Osteoblast (primary cell): ENCODE results near the gene AMIGO3. TPM values are rescaled to one million over a fixed set of nuclear protein-coding genes. Genes with fewer than 3 reads are reported as not detected.

ENCODE experiments used
- DNase-seq: peaks from one replicate; pipeline ENCODE4 v3.0.0; 2011; ENCODE audit warnings: low spot score, mixed read lengths; ENCODE audit not compliant: insufficient read length; ENCODE audit errors: missing footprints
- H2AFZ ChIP-seq: 2 replicates; pipeline ENCODE4 v1.6.0; 2011; ENCODE audit warnings: mild to moderate bottlenecking, low read length
- H3K27ac ChIP-seq: 2 replicates; pipeline ENCODE4 v1.5.1; 2011; ENCODE audit warnings: mild to moderate bottlenecking, low read depth, low read length, moderate library complexity
- H3K27me3 ChIP-seq: 2 replicates; pipeline ENCODE4 v1.6.0; 2012; ENCODE audit warnings: mild to moderate bottlenecking, control low read depth, inconsistent platforms, low read length, moderate library complexity; ENCODE audit not compliant: insufficient read depth
- H3K36me3 ChIP-seq: 2 replicates; pipeline ENCODE4 v1.5.1; 2011; ENCODE audit warnings: mild to moderate bottlenecking, low read length, control low read depth, moderate library complexity; ENCODE audit not compliant: insufficient read depth
- H3K4me1 ChIP-seq: 2 replicates; pipeline ENCODE4 v1.5.1; 2011; ENCODE audit warnings: mild to moderate bottlenecking, low read length, control low read depth, moderate library complexity; ENCODE audit not compliant: insufficient read depth
- H3K4me2 ChIP-seq: 2 replicates; pipeline ENCODE4 v1.6.0; 2011; ENCODE audit warnings: mild to moderate bottlenecking, low read length; ENCODE audit not compliant: insufficient read depth
- H3K4me3 ChIP-seq: fragments of 200-600 bp; sonication (generic); 3 replicates; pipeline ENCODE4 v1.5.1; 2012; ENCODE audit warnings: mild to moderate bottlenecking, low read length, inconsistent platforms; ENCODE audit not compliant: insufficient read depth
- H3K79me2 ChIP-seq: 2 replicates; pipeline ENCODE4 v1.6.0; 2012; ENCODE audit warnings: mild to moderate bottlenecking, low read length, control low read depth, inconsistent platforms; ENCODE audit not compliant: insufficient read depth
- H3K9me3 ChIP-seq: 2 replicates; pipeline ENCODE4 v1.5.1; 2011; ENCODE audit warnings: low read depth, low read length, control low read depth
- H4K20me1 ChIP-seq: 2 replicates; pipeline ENCODE4 v1.6.0; 2012; ENCODE audit warnings: mild to moderate bottlenecking, low read length, control low read depth; ENCODE audit not compliant: insufficient read depth
- total RNA-seq: library from RNA; depleted of rRNA; stranded (reverse); fragments of >200 nt; gene quantifications from 2 replicates; pipeline ENCODE4 v1.2.3, GENCODE V29; 2012
- TF ChIP-seq, protein P1 (sequence below): IDR thresholded peaks from 2 replicates; pipeline ENCODE4 v1.5.1; 2011; ENCODE audit warnings: mild to moderate bottlenecking, low read depth, low read length, moderate library complexity; ENCODE audit errors: extremely low read depth

AMIGO3 gene
- total RNA-seq, 1 donor: 1.8 TPM

GRCh38 chr3:49723628-49724551 is 4.4 kb upstream of the AMIGO3 start, which contains the start of gene GMPPB:
Gene GMPPB (minus strand): TSS chr3:49723951. CDS start chr3:49723726, 225 bp downstream.
- TF ChIP-seq, protein P1, sequence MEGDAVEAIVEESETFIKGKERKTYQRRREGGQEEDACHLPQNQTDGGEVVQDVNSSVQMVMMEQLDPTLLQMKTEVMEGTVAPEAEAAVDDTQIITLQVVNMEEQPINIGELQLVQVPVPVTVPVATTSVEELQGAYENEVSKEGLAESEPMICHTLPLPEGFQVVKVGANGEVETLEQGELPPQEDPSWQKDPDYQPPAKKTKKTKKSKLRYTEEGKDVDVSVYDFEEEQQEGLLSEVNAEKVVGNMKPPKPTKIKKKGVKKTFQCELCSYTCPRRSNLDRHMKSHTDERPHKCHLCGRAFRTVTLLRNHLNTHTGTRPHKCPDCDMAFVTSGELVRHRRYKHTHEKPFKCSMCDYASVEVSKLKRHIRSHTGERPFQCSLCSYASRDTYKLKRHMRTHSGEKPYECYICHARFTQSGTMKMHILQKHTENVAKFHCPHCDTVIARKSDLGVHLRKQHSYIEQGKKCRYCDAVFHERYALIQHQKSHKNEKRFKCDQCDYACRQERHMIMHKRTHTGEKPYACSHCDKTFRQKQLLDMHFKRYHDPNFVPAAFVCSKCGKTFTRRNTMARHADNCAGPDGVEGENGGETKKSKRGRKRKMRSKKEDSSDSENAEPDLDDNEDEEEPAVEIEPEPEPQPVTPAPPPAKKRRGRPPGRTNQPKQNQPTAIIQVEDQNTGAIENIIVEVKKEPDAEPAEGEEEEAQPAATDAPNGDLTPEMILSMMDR: no peak
- peak within 1 kb of the TSS; percentile 74 for H2AFZ ChIP-seq
- H3K36me3 ChIP-seq: peaks cover 52% of the 10 kb centered on the region
- peaks cover 19% of the 10 kb centered on the region for H3K4me1 ChIP-seq
- peak within 1 kb of the TSS; percentile 98 for H3K4me2 ChIP-seq
- H4K20me1 ChIP-seq: peaks cover 14% of the 10 kb centered on the region
- H3K27me3 ChIP-seq: no peaks in the 10 kb centered on the region
- peak; percentile 100 for DNase-seq
- H3K27ac ChIP-seq: peak within 1 kb of the TSS; percentile 96
- peak within 1 kb of the TSS; percentile 91 for H3K4me3 ChIP-seq
- H3K9me3 ChIP-seq: no peaks in the 10 kb centered on the region
- peaks cover 20% of the 10 kb centered on the region for H3K79me2 ChIP-seq

DNA sequence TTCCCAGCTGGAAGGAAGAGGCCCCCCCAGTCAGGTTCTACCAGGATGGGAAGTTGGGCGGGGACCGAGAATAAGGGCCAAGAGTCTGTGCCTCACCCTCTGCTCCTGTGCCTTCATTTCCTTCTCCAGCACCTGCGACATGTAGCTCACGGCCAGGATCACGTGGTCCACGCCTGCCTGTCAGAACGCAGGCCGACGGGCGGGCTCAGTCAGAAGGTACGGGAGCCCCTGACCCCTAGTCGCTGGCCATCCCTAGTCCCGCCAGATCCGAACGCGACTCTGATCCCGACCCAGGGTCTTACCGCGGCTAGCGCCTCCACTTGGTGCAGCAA is 3.8 kb upstream of the AMIGO3 start:
- Histone ChIP-seq H3K4me1 (peaks cover 22% of the 10 kb centered on the region), H3K79me2 (peaks cover 20% of the 10 kb centered on the region), H3K36me3 (peaks cover 48% of the 10 kb centered on the region), H3K4me3 (peak overlapping the region; percentile 91), H3K4me2 (peak overlapping the region; percentile 98), H3K27me3 (no peaks in the 10 kb centered on the region), H4K20me1 (peaks cover 20% of the 10 kb centered on the region), H3K9me3 (no peaks in the 10 kb centered on the region), H3K27ac (peak overlapping the region; percentile 96), H2AFZ (peak overlapping the region; percentile 74)
- TF ChIP-seq, protein P1: no peak
- DNase-seq: peak; percentile 91

DNA sequence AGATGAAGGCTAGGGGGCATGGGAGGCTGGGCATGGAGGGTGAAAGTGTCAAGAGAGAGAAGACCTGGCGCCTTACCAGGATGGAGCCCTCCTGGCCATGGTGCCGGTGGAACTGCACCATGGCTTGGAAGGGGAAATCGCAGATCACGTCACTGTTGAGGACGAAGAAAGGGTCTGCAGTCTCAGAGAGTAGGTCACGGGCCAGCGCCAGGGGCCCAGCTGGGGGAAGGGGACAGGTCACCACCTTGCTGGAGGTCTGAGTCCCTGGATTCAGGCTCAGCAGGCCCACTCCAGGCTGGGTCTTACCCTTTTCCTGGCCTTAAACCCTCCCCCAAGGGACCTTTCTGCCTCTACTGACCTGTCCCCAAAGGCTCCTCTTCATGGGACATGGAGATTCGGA is 3.4 kb upstream of the AMIGO3 start:
- Histone ChIP-seq H3K36me3 (peaks cover 44% of the 10 kb centered on the region), H4K20me1 (peaks cover 22% of the 10 kb centered on the region), H3K4me3 (peak overlapping the region; percentile 91), H2AFZ (no peak overlapping the region), H3K4me1 (peaks cover 22% of the 10 kb centered on the region), H3K9me3 (no peaks in the 10 kb centered on the region), H3K4me2 (peak overlapping the region; percentile 98), H3K79me2 (peaks cover 20% of the 10 kb centered on the region), H3K27ac (peak overlapping the region; percentile 96), H3K27me3 (no peaks in the 10 kb centered on the region)
- TF ChIP-seq, protein P1: no peak
- DNase-seq: no peak

DNA sequence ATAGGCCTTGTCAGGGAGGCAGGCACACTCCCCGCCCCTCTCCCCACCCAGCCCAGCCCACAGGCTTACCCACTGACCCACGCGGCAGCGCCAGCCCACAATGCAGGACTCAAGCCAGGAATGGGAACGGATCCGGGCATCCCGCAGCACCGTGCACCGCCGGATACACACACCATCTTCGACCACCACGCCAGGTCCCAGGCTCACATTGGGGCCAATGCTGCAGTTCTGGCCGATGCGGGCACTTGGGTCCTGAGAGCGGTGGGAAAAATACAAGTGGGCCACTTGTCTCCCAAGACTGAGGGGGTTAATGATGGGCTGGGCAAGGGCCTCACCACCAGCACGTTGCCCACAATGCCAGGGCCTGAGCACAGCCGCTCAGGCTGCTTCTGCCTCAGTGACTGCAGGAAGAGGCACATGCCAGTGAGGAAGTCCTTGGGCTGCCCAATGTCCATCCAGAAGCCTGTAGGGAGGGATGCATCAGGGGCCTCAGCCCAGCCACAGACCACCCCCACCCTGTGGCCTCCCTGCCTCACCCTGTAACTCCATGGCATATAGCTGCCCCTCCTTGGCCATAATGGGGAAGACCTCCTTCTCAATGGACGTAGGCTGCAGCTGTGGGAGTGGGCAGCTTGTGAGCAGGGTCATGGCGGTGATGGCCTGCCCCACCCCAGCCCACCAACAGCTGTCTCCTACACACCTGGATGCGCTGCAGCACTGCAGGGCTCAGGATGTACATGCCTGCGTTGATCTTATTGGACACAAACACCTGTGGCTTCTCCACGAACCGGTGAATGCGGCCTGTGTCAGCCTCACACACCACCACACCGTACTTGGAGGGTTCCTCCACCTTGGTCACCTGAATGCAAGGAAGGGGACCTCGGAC is 2.7 kb upstream of the AMIGO3 start:
- peak; percentile 59 for DNase-seq
- Histone ChIP-seq H3K36me3 (peaks cover 38% of the 10 kb centered on the region), H3K4me2 (peak overlapping the region; percentile 98), H3K27me3 (no peaks in the 10 kb centered on the region), H3K4me1 (peaks cover 22% of the 10 kb centered on the region), H3K27ac (peak overlapping the region; percentile 96), H3K9me3 (no peaks in the 10 kb centered on the region), H2AFZ (no peak overlapping the region), H3K79me2 (peaks cover 20% of the 10 kb centered on the region), H4K20me1 (peaks cover 22% of the 10 kb centered on the region), H3K4me3 (peak overlapping the region; percentile 91)
- TF ChIP-seq, protein P1: no peak
